ENCODE measurements around the gene CHAF1B. TPM values are rescaled to one million over a fixed set of nuclear protein-coding genes. Genes with fewer than 3 reads are reported as not detected.
"Not testable (repeated sequence)": the region's sequence is repeated elsewhere in the genome, so short reads cannot be mapped to it uniquely, and the experiment has no call there.

CHAF1B gene
- total RNA-seq, 1 donor from 2014 or later = 6.2 TPM

GRCh38 chr21:36379251-36379650, 5.9 kb upstream of the CHAF1B start:
- H3K36me3 Mint-ChIP-seq (ENCODE audit: low read depth) = peaks cover 35% of the 10 kb centered on the region
- no peaks in the 10 kb centered on the region for H3K4me1 Mint-ChIP-seq
- DNase-seq (no peak), ATAC-seq (ENCODE audit: low read depth) (no peak)
- H3K4me3 Mint-ChIP-seq = no peak overlapping the region
- no peak for TF ChIP-seq CTCF (IDR thresholded peaks at IDR 0.05)
- H3K9me3 Mint-ChIP-seq = no peaks in the 10 kb centered on the region
- ChIA-PET POLR2A (interaction anchor here (0.6 kb wide), 1 partner anchor 170 kb away, joined by 4 read pairs; no protein-coding TSS in a partner anchor), CTCF (no interaction called here)
- intact Hi-C loops (cut with micrococcal nuclease) = no loop called here
- no peaks in the 10 kb centered on the region for H3K27me3 Mint-ChIP-seq
- no peak overlapping the region for H3K27ac Mint-ChIP-seq

GRCh38 chr21:36381841-36382589, 3.2 kb upstream of the CHAF1B start:
- Mint-ChIP-seq H3K36me3 (ENCODE audit: low read depth) (peaks cover 19% of the 10 kb centered on the region), H3K4me1 (peaks cover 4% of the 10 kb centered on the region), H3K9me3 (no peaks in the 10 kb centered on the region), H3K27ac (peak overlapping the region; percentile 32), H3K4me3 (no peak overlapping the region), H3K27me3 (no peaks in the 10 kb centered on the region)
- ATAC-seq (ENCODE audit: low read depth) (no peak), DNase-seq (no peak)
- no peak for TF ChIP-seq CTCF (IDR thresholded peaks at IDR 0.05)
- POLR2A ChIA-PET = no interaction called here
- CTCF ChIA-PET = no interaction called here
- intact Hi-C loops (cut with micrococcal nuclease) = no loop called here

- H3K27me3 Mint-ChIP-seq; intact Hi-C loops (cut with micrococcal nuclease); ATAC-seq (ENCODE audit: low read depth); DNase-seq; POLR2A ChIA-PET; H3K9me3 Mint-ChIP-seq; H3K4me1 Mint-ChIP-seq; H3K27ac Mint-ChIP-seq; CTCF ChIA-PET; H3K4me3 Mint-ChIP-seq: not testable (repeated sequence)
- H3K36me3 Mint-ChIP-seq (ENCODE audit: low read depth) = peaks cover 12% of the 10 kb centered on the region
These were observed 2.5 kb upstream of the CHAF1B start for GRCh38 chr21:36382722-36383121.

GRCh38 chr21:36384885-36385232, 333 bp upstream of the CHAF1B start:
- Mint-ChIP-seq H3K27me3 (no peaks in the 10 kb centered on the region), H3K4me3 (peak overlapping the region; percentile 20), H3K36me3 (ENCODE audit: low read depth) (peaks cover 4% of the 10 kb centered on the region), H3K9me3 (no peaks in the 10 kb centered on the region), H3K4me1 (peaks cover 6% of the 10 kb centered on the region), H3K27ac (no peak overlapping the region)
- ATAC-seq (ENCODE audit: low read depth) (peak; percentile 3), DNase-seq (no peak)
- intact Hi-C loops (cut with micrococcal nuclease) = loop anchor here (1.0 to 2.0 kb wide), 3 partner anchors 46 to 250 kb away; partner anchors contain the start of genes CBR3 and DOP1B
- CTCF ChIA-PET = no interaction called here
- POLR2A ChIA-PET = interaction anchor here (1.3 kb wide), 1 partner anchor 65 kb away, joined by 3 read pairs; the partner anchor contains the start of gene MORC3
- no peak for TF ChIP-seq CTCF (IDR thresholded peaks at IDR 0.05)

- Mint-ChIP-seq H3K36me3 (ENCODE audit: low read depth) (peaks cover 4% of the 10 kb centered on the region), H3K4me3 (peak overlapping the region; percentile 83), H3K9me3 (no peaks in the 10 kb centered on the region), H3K27ac (no peak overlapping the region), H3K27me3 (no peaks in the 10 kb centered on the region), H3K4me1 (peaks cover 6% of the 10 kb centered on the region)
- no peak for TF ChIP-seq CTCF (IDR thresholded peaks at IDR 0.05)
- ATAC-seq (ENCODE audit: low read depth) = no peak
- DNase-seq = no peak
- intact Hi-C loops (cut with micrococcal nuclease) = no loop called here
- ChIA-PET POLR2A (interaction anchor here (0.8 kb wide), 1 partner anchor 150 kb away, joined by 3 read pairs; no protein-coding TSS in a partner anchor), CTCF (no interaction called here)
These were observed 945 bp downstream of the CHAF1B start for GRCh38 chr21:36386031-36386642.

Measured in activated B cell treated with CpG ODN at 0.5 μM for 24 hours (primary cell).